ENCODE data around the gene KIF5C. TPM values are rescaled to one million over a fixed set of nuclear protein-coding genes. Genes with fewer than 3 reads are reported as not detected.

The KIF5C gene
- total RNA-seq, 4 donors from 2014 or later = 1.2 to 7.4 (median 1.9) TPM

- no peak for DNase-seq
- Histone ChIP-seq H3K4me3 (no peak overlapping the region), H3K9me3 (no peaks in the 10 kb centered on the region), H3K27me3 (no peaks in the 10 kb centered on the region), H3K36me3 (no peaks in the 10 kb centered on the region), H3K4me1 (no peaks in the 10 kb centered on the region), H3K27ac (no peak overlapping the region)
- TF ChIP-seq POLR2A (IDR thresholded peaks at IDR 0.05) (no peak), CTCF (IDR thresholded peaks at IDR 0.05) (no peak)
Measured at GRCh38 chr2:148899638-148900318, 24.8 kb downstream of the KIF5C start.

- H3K27ac ChIP-seq = no peak overlapping the region
- H3K36me3 ChIP-seq = no peaks in the 10 kb centered on the region
- no peaks in the 10 kb centered on the region for H3K9me3 ChIP-seq
- H3K27me3 ChIP-seq = no peaks in the 10 kb centered on the region
- no peaks in the 10 kb centered on the region for H3K4me1 ChIP-seq
- H3K4me3 ChIP-seq = no peak overlapping the region
- DNase-seq = no peak
- TF ChIP-seq CTCF (IDR thresholded peaks at IDR 0.05) = no peak
- no peak for TF ChIP-seq POLR2A (IDR thresholded peaks at IDR 0.05)
Measured at GRCh38 chr2:148900350-148900837, 25.4 kb downstream of the KIF5C start.

GRCh38 chr2:148901142-148901541 lies 26.1 kb downstream of the KIF5C start:
- Histone ChIP-seq H3K4me1 (no peaks in the 10 kb centered on the region), H3K4me3 (no peak overlapping the region), H3K36me3 (no peaks in the 10 kb centered on the region), H3K27ac (no peak overlapping the region), H3K27me3 (no peaks in the 10 kb centered on the region), H3K9me3 (no peaks in the 10 kb centered on the region)
- TF ChIP-seq CTCF (IDR thresholded peaks at IDR 0.05) (no peak), POLR2A (IDR thresholded peaks at IDR 0.05) (no peak)
- DNase-seq = no peak

- Histone ChIP-seq H3K4me1 (no peaks in the 10 kb centered on the region), H3K27ac (no peak overlapping the region), H3K27me3 (no peaks in the 10 kb centered on the region), H3K9me3 (no peaks in the 10 kb centered on the region), H3K36me3 (no peaks in the 10 kb centered on the region), H3K4me3 (no peak overlapping the region)
- DNase-seq = no peak
- TF ChIP-seq POLR2A (IDR thresholded peaks at IDR 0.05) (no peak), CTCF (IDR thresholded peaks at IDR 0.05) (no peak)
Measured at GRCh38 chr2:148902798-148903197, 27.8 kb downstream of the KIF5C start.

GRCh38 chr2:148903294-148903693 lies 28.3 kb downstream of the KIF5C start:
- H3K4me1 ChIP-seq = no peaks in the 10 kb centered on the region
- no peaks in the 10 kb centered on the region for H3K36me3 ChIP-seq
- H3K27ac ChIP-seq = no peak overlapping the region
- TF ChIP-seq POLR2A (IDR thresholded peaks at IDR 0.05) = no peak
- no peak for TF ChIP-seq CTCF (IDR thresholded peaks at IDR 0.05)
- no peak for DNase-seq
- H3K4me3 ChIP-seq = no peak overlapping the region
- no peaks in the 10 kb centered on the region for H3K9me3 ChIP-seq
- no peaks in the 10 kb centered on the region for H3K27me3 ChIP-seq

Measured in Peyer's patch (tissue), 4 donors.